ENCODE data around the gene INSM1.
"Not testable (repeated sequence)": the region's sequence is repeated elsewhere in the genome, so short reads cannot be mapped to it uniquely, and the experiment has no call there.

INSM1 gene

GRCh38 chr20:20367575-20368417 lies at the start of gene INSM1:
Gene INSM1 (plus strand): TSS chr20:20368104. CDS start chr20:20368268, 164 bp downstream.
- DNase-seq (ENCODE audit: low spot score), result no peak

GRCh38 chr20:20318365-20319161 lies 49.3 kb upstream of the INSM1 start:
- DNase-seq (ENCODE audit: low spot score) (no peak), FAIRE-seq (no peak)

More at GRCh38 chr20:20367575-20368417, at the start of gene INSM1:
- no peak for FAIRE-seq

- no peak for FAIRE-seq
Observed at GRCh38 chr20:20321134-20321533, 46.8 kb upstream of the INSM1 start.

DNA sequence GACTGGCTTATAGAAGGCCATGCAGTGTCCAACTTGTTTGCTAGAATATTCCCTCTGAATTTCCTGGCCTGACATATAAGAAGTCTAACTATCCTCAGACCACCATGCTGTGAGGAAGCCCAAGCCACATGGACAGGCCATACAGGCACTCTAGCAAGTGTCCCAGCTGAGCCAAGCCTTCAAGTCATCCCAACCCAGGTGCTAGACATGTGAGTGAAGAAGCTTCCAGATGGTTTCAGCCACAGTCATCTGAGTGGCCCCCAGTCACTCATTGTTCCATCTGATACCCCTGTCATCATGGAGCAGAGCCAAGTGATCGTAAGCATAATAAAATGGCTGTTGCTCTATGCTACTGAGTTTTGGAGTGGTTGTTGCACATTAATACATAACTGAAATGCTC lies 46.0 kb upstream of the INSM1 start:
- DNase-seq (ENCODE audit: low spot score) (no peak), FAIRE-seq (no peak)

More at GRCh38 chr20:20321134-20321533, 46.8 kb upstream of the INSM1 start:
- no peak for DNase-seq (ENCODE audit: low spot score)

DNA sequence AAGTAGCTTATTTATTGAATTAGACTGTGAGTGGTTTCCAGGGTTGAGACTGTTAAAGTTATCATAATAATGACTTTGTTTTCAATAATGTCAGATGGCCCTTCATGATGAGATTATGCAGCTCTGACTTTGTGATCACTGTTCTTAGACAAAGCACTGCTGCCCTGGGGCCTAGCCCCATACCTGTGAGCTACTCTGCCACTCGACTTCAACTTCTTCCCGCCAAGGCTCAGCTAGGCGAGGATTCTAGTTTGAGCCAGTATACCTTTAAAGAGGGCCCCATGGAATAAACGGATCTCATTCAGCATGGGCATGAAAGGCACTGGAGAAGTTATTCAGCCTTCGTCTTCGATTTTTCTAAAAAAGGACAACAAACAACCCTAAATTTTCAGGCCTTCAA lies 45.0 kb upstream of the INSM1 start:
- no peak for DNase-seq (ENCODE audit: low spot score)

GRCh38 chr20:20327746-20328145 lies 40.2 kb upstream of the INSM1 start:
- no peak for FAIRE-seq
- DNase-seq (ENCODE audit: low spot score), result no peak

More for the DNA sequence above, 45.0 kb upstream of the INSM1 start:
- FAIRE-seq, result no peak

GRCh38 chr20:20329564-20329963 lies 38.3 kb upstream of the INSM1 start:
- no peak for DNase-seq (ENCODE audit: low spot score)
- FAIRE-seq, result no peak

GRCh38 chr20:20331156-20331555 lies 36.7 kb upstream of the INSM1 start:
- FAIRE-seq, result no peak
- no peak for DNase-seq (ENCODE audit: low spot score)

DNA sequence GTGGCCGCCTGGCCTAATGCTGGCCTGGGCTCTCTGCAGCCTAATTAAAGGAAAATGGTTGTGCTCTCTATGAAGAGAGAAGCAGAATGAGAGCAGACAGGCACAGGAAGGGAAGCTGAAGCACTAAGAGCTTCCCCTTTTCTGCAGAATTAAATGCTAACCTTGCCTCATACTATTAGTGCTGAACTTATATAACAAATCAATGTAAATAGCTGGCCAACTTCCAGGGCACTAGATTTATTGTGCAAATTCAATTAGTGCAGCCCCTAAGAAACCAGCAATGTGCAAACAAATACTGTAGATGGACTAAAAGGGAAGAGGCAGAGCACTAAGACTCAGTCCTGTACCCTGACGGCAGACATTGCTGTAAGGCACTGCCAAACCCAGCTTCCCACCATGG lies 36.1 kb upstream of the INSM1 start:
- FAIRE-seq (no peak), DNase-seq (ENCODE audit: low spot score) (no peak)

DNA sequence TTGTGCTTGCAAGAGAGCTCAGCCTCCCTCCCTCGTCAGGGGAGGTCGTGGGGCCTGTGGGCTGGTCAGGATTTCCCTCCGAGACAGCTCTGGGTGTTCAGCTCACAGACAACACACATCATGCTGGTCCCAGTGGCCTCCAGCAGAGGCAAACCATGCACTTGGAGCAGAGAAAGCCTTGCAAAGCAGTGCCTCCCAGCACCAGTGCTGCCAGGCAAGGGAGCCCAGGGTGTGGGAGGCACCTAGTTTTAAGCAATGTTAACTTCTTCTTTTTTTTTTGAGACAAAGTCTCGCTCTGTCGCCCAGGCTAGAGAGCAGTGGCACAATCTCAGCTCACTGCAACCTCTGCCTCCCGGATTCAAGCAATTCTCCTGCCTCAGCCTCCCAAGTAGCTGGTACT lies 34.0 kb upstream of the INSM1 start:
- DNase-seq (ENCODE audit: low spot score), result no peak
- FAIRE-seq, result no peak

GRCh38 chr20:20334489-20334888 lies 33.4 kb upstream of the INSM1 start:
- DNase-seq (ENCODE audit: low spot score) (no peak), FAIRE-seq (no peak)

GRCh38 chr20:20338133-20338730 lies 29.7 kb upstream of the INSM1 start:
- no peak for DNase-seq (ENCODE audit: low spot score)
- FAIRE-seq, result no peak

DNA sequence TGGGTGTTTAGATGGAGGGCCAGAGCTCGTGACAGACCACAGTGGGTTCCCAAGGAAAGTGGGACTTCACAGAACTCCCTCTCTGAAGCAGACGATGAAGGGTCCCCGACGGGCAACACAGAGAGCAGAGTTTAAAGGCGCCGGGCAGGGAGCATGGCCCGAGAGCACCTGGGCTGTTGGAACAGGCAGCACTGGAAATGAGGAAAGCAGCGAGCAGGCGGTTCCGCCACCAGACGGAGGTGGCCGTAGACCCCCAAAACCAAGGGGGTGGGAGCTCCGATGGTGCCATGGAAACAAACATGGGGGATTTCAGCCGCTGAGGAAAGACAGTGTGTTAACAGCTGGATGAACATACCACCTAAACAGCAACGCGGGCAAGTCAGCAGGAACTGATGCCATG lies 27.5 kb upstream of the INSM1 start:
- FAIRE-seq, result no peak
- no peak for DNase-seq (ENCODE audit: low spot score)

GRCh38 chr20:20341371-20341770 lies 26.5 kb upstream of the INSM1 start:
- FAIRE-seq, result no peak
- no peak for DNase-seq (ENCODE audit: low spot score)

DNA sequence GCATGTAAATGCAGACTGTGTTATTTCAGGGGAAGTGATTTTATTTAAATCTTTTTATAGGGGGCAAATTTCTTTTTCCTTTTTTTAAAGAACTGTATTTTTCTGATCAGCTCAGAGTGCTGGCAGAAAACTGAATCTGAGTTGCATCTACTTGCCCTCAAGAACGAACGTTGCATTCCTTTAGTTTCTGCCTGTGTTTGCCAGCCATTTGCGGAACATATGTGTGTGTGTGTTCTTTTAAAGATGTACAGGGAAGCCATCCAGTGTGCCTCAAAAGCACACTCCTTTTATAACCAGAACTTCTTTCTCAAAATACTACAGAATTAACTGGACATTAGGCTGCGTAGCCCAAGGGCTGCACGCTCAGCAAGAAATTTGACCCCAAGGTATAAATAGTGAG lies 25.8 kb upstream of the INSM1 start:
- no peak for FAIRE-seq
- DNase-seq (ENCODE audit: low spot score), result no peak

GRCh38 chr20:20343932-20344331 lies 24.0 kb upstream of the INSM1 start:
- DNase-seq (ENCODE audit: low spot score), result no peak
- FAIRE-seq, result no peak

GRCh38 chr20:20344476-20344875 lies 23.4 kb upstream of the INSM1 start:
- FAIRE-seq (no peak), DNase-seq (ENCODE audit: low spot score) (no peak)

DNA sequence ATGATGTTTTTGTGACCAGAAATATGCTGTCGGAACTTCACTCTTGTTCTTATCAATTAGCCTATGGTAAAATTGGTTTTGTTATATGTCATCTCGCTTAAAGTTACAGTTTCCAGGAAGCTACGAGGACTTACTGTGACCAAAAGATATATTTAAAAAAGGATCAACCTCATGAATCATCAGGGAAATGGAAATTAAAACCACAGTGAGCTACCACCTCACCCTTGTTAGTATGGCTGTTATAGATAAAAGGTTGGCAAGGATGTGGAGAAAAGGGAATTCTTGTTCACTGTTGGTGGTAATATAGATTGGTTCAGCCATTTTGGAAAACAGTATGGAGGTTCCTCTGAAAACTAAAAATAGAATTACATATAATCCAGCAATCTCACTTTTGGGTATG lies 14.3 kb upstream of the INSM1 start:
- DNase-seq (ENCODE audit: low spot score), result no peak
- FAIRE-seq, result no peak

DNA sequence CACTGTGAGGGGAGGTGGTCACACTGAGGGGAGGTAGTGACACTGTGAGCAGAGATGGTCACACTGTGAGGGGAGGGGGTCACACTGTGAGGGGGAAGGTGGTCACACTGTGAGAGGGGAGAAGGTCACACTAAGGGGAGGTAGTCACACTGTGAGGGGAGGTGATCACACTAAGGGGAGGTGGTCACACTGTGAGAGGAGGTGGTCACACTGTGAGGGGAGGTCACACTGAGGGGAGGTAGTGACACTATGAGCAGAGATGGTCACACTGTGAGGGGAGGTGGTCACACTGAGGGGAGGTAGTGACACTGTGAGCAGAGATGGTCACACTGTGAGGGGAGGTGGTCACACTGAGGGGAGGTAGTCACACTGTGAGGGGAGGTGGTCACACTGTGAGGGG lies 12.4 kb upstream of the INSM1 start:
- FAIRE-seq; DNase-seq (ENCODE audit: low spot score): not testable (repeated sequence)

DNA sequence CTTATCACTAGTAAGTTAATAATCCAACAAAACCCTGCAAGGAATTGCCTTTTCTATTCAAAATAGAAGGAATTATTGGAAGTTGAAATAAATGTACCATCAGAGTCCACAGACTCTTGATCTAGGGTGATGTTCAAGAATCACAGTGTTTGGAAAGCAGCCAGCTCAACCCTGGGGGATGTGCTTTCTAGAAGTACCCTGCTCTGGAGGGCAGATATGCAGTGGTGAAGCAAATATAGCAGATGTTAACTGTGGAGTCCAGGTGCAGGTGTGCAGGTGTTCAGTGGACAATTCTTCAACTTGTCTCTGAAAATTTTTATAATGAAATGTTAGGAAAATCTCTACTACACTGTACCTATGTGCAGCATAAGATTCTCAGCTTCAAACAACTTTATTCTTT lies 9.1 kb upstream of the INSM1 start:
- DNase-seq (ENCODE audit: low spot score) (no peak), FAIRE-seq (no peak)

DNA sequence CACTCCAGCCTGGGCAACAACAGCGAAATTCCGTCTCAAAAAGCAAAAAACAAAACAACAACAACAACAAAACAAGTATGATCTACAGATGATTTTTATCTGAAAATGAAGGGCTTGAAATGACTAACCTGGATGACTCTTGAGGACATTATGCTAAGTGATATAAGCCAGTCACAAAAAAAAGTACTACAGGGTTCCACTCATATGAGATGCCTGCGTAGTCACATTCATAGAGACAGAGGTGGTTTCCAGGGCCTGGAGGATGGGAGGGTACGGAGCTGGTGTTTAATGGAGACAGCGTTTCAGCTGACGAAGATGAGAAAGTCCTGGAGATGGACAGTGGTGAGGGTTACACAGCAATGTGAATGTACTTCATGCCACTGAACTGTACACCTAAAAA lies 8.3 kb upstream of the INSM1 start:
- FAIRE-seq (no peak), DNase-seq (ENCODE audit: low spot score) (no peak)

- DNase-seq (ENCODE audit: low spot score) (peak; percentile 69), FAIRE-seq (no peak)
Observed at GRCh38 chr20:20360464-20360863, 7.4 kb upstream of the INSM1 start.

All from urothelium cell line (cell line).